Thyroid gland (tissue), 4 donors: Measurements from ENCODE around the gene CDY1B. TPM values are rescaled to one million over a fixed set of nuclear protein-coding genes. Genes with fewer than 3 reads are reported as not detected.
"Not testable (repeated sequence)": the region's sequence is repeated elsewhere in the genome, so short reads cannot be mapped to it uniquely, and the experiment has no call there.

Experiments used
- DNase-seq, 2 donors: peaks; one replicate each; pipeline ENCODE4 v3.0.0-alpha.2; 2019
- H3K27ac ChIP-seq, 3 donors: fragments of 200-600 bp; sonication (generic); 1 replicate in 2 of 3; 2 replicates in 1 of 3; pipeline ENCODE4 v1.5.1; 2016 to 2019; ENCODE audit warnings: mild to moderate bottlenecking in 1 of 3, moderate library complexity in 1 of 3
- H3K27me3 ChIP-seq: fragments of 200-600 bp; sonication (generic); one replicate; pipeline ENCODE4 v1.5.1; 2019
- H3K36me3 ChIP-seq, 2 donors: fragments of 200-600 bp; sonication (generic); one replicate each; pipeline ENCODE4 v1.5.1; 2016 to 2019
- H3K4me1 ChIP-seq, 2 donors: fragments of 200-600 bp; sonication (generic); one replicate each; pipeline ENCODE4 v1.5.1; 2017 to 2019
- H3K4me3 ChIP-seq, 3 donors: fragments of 200-600 bp; sonication (generic); replicated peaks in 1 of 3; 1 replicate in 2 of 3; 2 replicates in 1 of 3; pipeline ENCODE4 v1.5.1; 2016; ENCODE audit warnings: mild to moderate bottlenecking in 1 of 3
- H3K9me3 ChIP-seq: fragments of 200-600 bp; sonication (generic); one replicate; pipeline ENCODE4 v1.5.1; 2017
- WGBS, 2 donors: methylation state at CpG; one replicate each; pipeline ENCODE4 v1.1.5; 2017; 5-methylcytosine and 5-hydroxymethylcytosine counted together
- intact Hi-C: fragments of 100-400 bp; cut with DNase I; formaldehyde crosslinking; loops from one replicate; pipeline ENCODE4 v1.15.1; 2023
- total RNA-seq, 4 donors: library from RNA; depleted of rRNA; stranded (reverse); fragments of >200 nt; gene quantifications; one replicate each; pipeline ENCODE4 v1.2.3, GENCODE V29; 2016

Gene CDY1B
- not detected for total RNA-seq

- H3K4me3 ChIP-seq, H3K36me3 ChIP-seq, H3K9me3 ChIP-seq, intact Hi-C loops, DNase-seq, H3K27me3 ChIP-seq, H3K27ac ChIP-seq, H3K4me1 ChIP-seq: not testable (repeated sequence)
- no CpG with 5 or more reads among the region's 2 CpGs for WGBS, 2 donors
Observed at GRCh38 chrY:24047919-24048318, at the start of gene CDY1B. TSS of gene CDY1B (minus strand) at chrY:24048019. CDS start at chrY:24047688, 331 bp downstream.

- H3K27me3 ChIP-seq, H3K9me3 ChIP-seq, DNase-seq, H3K27ac ChIP-seq, H3K4me3 ChIP-seq, H3K4me1 ChIP-seq, H3K36me3 ChIP-seq, intact Hi-C loops: not testable (repeated sequence)
Observed at GRCh38 chrY:24049525-24049924, 1.7 kb upstream of the CDY1B start.

- DNase-seq, H3K4me1 ChIP-seq, H3K27me3 ChIP-seq, intact Hi-C loops, H3K36me3 ChIP-seq, H3K9me3 ChIP-seq, H3K4me3 ChIP-seq, H3K27ac ChIP-seq: not testable (repeated sequence)
- no CpG with 5 or more reads among the region's 3 CpGs for WGBS, 2 donors
Observed at GRCh38 chrY:24043209-24043608, 4.6 kb downstream of the CDY1B start.

GRCh38 chrY:24039008-24039718 is 8.7 kb downstream of the CDY1B start:
- H3K36me3 ChIP-seq, H3K4me1 ChIP-seq, H3K9me3 ChIP-seq, DNase-seq, H3K4me3 ChIP-seq, H3K27me3 ChIP-seq, H3K27ac ChIP-seq, intact Hi-C loops: not testable (repeated sequence)
- no CpG with 5 or more reads among the region's 4 CpGs for WGBS, 2 donors

- H3K4me3 ChIP-seq, H3K27ac ChIP-seq, H3K27me3 ChIP-seq, DNase-seq, H3K9me3 ChIP-seq, H3K36me3 ChIP-seq, H3K4me1 ChIP-seq, intact Hi-C loops: not testable (repeated sequence)
- no CpG with 5 or more reads among the region's 9 CpGs for WGBS, 2 donors
Observed at GRCh38 chrY:24026212-24027103, 21.4 kb downstream of the CDY1B start.
